CD1c-positive myeloid dendritic cell (primary cell): ENCODE data around the gene SLC37A4.
"Not testable (repeated sequence)": the region's sequence is repeated elsewhere in the genome, so short reads cannot be mapped to it uniquely, and the experiment has no call there.

Source experiments
- DNase-seq: peaks from one replicate; pipeline ENCODE4 v3.0.0-alpha.2; 2016; ENCODE audit errors: extremely low spot score

SLC37A4 gene

DNA sequence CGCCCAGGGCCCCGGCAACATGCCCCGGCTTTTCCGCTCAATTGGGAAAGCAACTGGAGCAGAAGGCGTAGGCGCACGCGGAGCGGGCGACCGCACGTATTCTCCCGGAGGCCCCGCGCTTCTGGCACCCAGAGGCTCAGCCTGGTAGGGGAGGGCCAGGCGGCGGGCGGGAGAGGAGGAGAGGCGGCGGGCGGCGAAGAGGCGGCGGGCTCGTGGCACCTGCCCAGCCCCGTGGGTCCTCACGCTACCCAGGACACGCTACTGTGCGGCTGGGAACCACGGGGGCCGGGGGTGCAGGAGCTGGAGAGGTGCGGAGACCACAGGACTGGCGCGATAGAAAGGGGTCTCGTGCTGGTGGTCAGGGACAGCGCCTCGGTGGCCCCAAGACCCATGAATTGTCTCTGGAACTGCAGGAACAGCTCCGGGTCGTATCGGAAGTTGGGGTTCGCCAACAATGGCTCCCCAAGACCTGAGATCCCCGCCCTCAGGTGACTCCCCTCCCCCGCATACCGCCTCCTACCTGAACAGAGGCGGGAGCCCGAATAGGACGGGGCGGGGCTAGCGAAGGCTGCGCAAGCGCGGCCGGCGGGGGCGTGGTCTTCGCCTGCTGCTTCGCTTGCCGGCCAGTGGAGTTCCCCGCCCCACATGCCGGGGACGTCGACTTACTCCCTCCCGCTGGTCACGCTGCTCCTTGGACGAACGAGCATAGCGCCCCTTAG lies at the start of gene SLC37A4:
Gene SLC37A4, minus strand, starts transcription at position 549 of the 719 bp plus-strand sequence.
- DNase-seq, result peak; percentile 98

DNA sequence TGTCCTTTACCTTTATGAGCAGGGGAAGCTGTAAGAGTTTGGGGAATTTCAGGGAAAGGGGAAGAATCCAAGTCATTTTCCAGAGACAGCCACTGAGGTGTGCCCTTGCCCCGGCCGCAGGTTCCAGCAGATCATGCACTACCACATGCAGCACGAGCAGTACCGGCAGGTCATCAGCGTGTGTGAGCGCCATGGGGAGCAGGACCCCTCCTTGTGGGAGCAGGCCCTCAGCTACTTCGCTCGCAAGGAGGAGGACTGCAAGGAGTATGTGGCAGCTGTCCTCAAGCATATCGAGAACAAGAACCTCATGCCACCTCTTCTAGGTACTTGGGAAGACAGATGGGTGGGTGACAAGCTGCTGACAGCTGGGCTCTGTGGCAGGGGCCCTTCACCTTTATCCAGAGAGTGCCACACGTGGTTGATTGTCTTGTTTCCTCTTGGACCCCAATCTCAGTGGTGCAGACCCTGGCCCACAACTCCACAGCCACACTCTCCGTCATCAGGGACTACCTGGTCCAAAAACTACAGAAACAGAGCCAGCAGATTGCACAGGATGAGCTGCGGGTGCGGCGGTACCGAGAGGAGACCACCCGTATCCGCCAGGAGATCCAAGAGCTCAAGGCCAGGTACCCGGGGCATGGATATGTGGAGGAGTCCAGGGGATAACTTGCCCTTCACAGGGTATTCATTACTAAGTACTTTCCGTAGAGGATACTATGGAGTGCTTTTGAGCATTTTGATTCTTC lies 48.2 kb upstream of the SLC37A4 start:
- DNase-seq, result no peak

DNA sequence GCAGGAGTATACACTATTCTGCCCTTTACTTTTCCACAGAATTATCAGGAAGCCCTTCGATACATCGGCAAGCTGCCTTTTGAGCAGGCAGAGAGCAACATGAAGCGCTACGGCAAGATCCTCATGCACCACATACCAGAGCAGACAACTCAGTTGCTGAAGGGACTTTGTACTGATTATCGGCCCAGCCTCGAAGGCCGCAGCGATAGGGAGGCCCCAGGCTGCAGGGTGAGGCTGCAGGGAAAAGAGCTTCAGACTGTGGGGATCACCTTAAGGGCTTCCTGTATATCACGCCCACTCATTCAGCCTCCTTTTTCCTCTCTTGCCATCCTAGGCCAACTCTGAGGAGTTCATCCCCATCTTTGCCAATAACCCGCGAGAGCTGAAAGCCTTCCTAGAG lies 47.2 kb upstream of the SLC37A4 start:
- no peak for DNase-seq

DNA sequence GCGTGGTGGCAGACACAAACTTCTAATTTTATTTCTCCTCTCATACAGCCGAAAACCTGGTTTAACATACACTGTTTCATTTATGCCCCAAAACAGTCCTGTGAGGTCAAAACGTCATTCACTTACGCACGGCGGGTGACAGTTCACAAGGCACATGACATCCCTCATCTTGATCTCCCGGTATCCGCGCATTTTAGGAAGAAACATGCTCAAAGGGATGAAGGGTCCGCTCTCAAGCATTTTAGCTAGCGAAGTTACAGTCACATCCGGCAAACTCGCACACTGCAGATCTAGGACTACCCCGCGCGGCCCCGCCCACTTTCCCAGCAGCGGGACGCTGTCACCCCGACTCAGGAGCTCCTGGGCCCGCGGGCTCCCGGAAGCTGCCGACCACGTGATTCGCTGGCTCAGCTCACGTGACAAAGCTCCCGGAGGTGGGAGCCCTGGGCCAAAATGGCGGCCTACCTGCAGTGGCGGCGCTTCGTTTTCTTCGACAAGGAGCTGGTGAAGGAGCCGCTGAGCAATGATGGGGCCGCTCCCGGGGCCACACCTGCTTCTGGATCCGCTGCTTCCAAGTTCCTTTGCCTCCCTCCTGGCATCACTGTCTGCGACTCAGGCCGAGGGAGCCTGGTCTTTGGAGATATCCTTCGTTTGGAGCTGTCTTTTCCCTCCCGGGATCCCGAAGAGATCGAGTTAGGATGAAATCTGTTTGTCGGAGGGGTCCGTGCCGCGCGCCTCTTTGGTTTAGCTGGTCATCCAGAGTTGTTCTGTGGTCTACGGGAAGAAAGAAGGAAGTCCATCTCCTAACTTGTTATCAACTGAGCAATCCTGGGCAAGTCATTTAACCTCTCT lies 36.9 kb upstream of the SLC37A4 start, which contains the start of gene VPS11:
Gene VPS11, plus strand, starts transcription at position 448 of the 852 bp plus-strand sequence. Its CDS starts 6 bp downstream, at position 454.
- peak; percentile 98 for DNase-seq

DNA sequence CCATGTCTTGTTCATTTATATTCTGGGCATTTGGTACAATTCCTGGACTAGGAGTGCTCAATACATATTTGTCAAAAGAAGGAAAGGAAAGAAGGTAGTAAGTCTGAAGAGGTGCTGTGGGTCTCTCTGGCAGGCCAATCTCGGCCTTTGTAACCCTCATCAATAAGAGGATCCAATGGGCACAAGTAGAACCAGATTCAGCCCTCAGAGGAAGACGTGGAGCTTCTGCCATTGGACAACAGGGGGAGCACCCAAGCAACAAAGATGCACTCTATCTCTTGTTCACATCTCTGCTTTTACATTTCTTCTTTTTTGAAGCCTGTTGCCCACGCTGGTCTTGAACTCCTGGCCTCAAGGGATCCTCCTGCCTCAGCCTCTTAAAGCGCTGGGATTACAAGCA lies 34.7 kb upstream of the SLC37A4 start:
- peak; percentile 48 for DNase-seq

DNA sequence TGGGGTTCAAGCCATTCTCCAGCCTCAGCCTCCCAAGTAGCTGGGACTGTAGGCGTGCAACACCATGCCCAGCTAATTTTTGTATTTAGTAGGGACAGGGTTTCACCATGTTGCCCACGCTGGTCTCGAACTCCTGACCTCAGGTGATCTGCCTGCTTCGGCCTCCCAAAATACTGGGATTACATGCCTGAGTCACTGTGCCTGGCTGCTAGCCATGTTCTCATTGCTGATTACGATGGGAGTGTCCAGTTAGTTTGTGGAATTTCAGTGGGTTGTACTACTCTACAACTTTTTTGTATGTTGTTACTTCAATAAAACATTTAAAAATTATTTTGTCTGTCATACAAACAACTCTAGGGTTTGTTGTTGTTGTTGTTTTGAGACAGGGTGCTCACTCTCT lies 32.1 kb upstream of the SLC37A4 start:
- DNase-seq, result no peak

DNA sequence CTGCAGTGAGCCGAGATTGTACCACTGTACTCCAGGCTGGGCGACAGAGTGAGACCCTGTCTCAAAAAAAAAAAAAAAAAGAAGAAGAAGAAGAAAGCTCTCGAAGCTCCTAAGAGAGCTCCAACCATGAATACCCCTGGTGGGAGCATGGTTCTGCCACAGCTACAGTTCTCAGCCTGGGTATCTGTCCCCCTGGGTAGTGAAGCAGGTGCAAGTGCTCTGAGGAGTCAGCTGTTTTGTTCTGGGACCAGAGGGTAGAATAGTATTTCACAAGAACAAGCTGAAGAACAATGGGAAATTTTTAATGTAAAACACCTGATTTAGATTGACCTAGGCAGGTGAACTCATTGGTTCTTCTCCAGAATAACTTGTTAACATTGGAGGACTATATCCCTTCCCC lies 30.6 kb upstream of the SLC37A4 start:
- DNase-seq, result no peak

DNA sequence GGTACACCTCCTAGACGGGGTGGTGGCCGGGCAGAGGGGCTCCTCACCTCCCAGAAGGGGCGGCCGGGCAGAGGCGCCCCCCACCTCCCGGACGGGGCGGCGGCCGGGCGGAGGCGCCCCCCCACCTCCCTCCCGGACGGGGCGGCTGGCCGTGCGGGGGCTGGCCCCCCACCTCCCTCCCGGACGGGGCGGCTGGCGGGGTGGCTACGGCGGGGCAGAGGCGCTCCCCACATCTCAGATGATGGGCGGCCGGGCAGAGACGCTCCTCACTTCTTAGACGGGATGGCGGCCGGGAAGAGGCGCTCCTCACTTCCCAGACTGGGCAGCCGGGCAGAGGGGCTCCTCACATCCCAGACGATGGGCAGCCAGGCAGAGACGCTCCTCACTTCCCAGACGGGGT lies 28.5 kb upstream of the SLC37A4 start:
- DNase-seq, result not testable (repeated sequence)

DNA sequence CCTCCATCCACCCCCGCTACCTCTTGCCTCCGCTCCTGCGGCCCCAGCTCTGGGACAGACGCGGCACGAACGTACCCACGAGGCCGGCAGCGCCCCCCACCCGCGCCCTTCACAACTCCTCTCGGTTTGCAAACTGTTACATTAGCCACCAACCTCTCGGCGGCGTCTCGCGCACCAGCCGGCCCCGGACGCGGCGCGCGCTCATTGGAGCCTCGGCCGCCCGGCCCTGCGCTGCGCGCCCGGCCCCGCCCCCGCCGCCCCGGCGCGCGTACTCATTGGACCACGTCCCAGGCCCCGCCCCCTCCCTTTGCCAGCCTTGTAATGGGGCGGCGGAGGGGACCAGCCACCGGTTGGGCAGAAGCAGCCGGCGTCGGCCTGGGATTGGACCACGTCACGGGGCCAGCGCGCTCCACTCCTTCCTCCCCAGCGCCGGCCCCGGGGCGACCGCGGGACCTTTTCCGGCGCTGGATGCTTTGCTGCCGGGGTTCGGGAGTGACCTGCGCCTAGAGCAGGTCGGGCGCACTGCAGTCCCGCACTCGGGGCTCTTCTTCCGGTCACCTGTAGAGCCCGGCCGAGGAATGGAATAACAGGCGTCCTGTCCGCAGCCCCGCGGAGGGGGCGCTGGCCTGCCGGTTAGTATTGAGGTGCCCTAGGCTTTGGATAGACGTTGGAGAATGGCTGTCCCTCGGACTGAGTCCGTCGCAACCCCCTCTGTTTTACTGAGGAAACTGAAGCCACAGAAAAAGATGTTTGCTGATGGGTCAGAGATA lies 26.5 kb upstream of the SLC37A4 start, which contains the start of gene HYOU1:
Gene HYOU1, minus strand, starts transcription at position 206 of the 770 bp plus-strand sequence. CDS start 1,045 bp downstream, outside the sequence.
- peak; percentile 99 for DNase-seq

DNA sequence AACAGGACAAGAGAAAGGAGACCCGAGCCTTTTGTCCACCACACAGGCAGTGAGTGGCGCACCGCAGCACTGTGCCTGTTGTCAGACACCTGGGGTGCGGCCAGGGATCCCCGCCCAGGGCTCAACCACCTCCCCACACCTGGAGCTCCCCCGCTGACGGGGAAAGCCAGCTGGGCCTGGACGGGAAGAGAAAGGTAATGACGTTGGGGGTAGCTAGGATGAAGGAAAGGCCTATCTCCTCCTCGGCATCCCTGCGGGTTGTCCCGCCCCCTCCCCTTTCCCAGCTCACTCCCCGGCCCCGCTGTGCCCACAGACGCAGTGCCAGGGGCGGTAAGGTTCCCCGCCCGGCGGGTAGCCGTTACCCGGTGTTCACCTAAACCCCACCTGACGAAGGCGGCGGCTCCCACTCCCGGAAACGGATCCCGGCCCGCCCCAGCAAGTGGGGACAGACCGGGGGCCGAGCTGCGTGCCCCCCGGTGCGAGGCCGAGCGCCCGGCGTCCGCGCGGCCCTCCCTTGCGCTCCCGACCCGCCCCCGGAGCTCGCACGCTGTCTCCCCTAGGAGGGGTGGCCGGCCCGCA lies 25.8 kb upstream of the SLC37A4 start:
- DNase-seq, result no peak

DNA sequence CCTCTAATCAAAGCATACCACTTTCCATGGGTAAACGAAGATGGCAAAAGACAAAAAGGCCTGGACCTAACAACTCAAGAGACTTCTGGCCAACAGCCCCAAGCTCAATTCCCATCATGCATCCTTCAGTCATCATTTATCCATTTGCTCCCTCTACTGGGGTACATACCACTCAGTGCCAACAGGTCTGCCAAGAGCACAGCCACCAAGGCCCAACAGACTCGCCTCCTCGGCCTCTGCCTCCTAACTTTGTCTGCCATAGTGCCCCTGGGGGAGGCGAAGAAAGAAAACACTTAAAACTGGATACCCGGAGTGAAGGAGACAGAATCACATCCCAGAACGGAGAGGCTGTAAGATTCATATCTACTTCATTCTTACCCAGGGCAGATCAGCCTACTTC lies 25.2 kb upstream of the SLC37A4 start:
- peak; percentile 18 for DNase-seq

DNA sequence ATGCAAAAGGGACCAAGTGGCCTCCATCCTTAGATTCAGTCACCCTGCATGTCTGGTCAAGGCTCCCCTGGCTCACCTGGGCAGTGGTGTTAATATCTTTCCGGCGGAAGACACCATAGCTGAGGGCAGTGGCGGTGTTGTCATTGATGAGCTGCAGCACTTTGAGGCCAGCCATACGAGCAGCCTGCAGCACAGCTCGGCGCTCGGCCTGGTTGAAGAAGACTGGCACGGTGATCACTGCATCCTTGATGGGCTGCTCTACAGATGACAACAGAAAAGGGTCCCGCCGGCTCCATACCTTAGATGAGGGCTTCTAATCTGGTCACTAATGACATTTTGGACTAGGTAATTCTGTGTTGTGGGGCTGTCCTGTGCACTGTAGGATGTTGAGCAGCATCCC lies 23.7 kb upstream of the SLC37A4 start:
- no peak for DNase-seq

DNA sequence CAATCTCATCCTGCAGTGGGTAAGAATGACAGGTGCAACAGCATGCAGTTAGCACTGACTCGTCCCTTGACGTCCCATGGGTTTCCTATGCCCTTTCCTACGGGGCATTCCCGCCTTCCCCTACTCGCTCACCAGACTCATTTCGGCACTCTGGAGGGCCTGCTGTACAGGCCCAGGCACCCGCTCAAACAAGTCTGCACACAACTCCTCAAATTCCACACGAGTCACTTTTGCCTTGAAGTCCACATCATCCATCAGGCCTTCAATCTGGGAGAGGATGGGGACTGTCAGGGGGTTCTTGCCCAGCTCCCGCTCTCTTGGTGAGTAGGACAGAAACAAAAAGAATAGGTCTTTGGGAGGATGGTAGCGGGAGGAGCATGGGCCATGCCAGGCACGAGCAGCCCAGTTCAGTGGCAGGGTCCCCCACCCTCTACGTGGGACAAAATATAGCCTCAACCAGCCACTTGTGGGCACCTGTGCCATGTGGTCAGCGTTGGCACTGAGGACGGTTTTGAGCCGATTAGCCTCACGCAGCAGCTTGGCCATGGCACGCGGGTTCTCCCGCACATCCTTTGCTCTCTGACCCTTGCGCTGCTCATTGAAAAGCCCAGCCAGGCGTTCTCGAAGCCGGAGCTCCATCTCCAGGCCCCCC lies 21.6 kb upstream of the SLC37A4 start:
- DNase-seq, result no peak

DNA sequence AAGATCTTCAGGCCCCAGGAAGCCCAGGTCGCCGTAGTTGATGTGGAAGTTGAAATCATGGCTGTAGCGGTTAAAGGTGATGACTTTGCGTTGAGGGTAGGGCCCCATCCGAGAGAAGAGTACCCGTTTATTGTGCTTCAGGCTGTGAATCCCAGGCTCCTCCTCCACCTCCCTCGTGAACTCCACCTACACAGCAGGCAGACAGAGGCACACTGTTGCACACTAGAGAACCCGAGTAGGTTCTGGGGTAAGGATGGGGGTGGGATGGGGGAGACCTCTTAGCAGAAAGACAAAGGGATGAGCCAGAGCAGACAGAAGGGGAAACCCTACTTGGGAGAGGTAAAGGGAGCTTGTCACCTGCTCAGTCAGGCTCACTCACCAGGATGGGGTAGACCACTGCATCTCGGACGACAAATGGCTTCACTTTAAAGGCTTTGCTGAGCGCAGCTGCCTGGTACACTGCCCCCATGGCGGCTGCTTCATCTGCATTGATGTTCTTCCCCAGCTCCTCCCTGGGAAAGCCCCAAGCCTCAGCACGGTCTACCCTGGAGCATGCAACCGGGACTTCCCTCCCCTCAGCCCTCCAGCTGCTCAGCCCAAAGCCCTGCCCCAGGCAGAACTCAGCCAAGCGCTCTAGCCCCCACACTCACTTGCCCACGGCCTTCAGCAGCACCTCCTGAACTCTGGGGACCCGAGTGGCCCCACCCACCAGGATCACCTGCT lies 20.9 kb upstream of the SLC37A4 start:
- no peak for DNase-seq

DNA sequence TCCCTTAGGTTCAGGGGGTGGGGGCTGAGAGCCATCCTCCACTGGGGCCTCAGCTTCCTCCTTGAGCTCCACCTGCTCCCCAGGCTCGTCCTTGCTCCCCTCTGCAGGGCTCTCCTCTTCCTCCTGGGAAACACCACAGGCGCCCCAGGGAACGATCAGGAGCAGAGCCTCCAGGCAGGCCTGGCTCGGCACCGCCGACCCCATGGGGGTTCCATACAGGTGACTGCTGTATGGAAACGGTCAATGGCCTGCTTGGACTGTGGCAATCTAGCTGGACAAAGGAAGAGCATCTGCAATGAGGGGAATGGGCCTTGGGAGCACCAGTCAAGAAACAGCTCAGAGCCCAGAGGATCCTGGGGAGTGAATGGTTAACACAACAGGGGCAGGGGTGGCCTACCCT lies 18.4 kb upstream of the SLC37A4 start:
- no peak for DNase-seq

DNA sequence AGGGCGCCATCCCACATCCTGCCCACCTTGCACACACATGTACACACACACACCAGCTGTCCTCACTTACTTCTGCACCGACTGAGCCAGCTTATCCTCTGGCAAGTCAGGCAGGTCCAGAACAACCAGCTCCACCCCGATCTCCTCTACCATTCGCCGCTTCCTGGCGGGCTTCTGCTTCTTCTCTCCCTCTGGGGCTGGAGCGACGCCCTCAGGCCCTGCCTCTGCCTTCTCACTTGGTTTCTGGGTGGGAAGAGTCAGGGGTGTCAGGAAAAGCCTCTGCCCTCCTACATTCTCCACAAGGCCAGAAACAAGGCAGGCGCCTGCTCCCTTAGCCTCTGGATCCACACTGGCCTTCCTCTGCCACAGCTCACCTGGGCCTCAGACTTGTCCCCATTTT lies 18.0 kb upstream of the SLC37A4 start:
- DNase-seq, result no peak

DNA sequence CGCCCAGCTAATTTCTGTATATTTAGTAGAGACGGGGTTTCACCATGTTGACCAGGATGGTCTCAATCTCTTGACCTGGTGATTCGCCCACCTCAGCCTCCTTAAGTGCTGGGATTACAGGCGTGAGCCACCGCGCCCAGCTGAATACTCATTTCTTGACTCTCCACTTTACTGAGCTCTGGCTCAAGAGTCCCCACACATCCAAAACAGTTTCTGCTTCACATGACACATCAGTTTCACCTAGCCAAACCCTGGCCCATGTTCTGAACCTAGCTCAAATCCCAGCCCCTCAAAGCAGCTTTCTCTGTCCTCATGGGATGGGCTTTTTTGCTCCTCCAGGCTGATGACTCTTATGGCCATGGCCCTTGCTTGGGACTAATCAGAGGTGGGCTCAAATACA lies 16.5 kb upstream of the SLC37A4 start:
- DNase-seq, result no peak

DNA sequence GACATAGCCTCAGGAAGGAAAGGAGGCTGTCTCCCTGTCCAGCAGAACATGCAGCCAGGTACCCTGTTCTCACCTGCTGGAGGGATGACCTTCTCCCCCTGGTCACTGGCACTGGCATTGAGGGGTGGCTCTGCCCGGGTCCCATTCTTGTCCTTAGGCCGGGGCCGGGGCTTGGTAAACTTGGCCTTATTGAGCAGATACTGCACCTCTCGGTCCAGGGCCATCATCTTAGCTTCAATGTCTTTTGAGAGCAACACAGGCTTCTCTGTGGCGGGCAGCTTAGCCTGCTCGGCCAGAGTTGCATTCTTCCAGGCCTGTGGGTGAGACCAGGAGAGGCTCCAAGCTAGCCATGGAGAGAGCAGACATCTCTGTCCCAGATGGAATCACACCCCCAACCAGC lies 15.8 kb upstream of the SLC37A4 start:
- DNase-seq, result no peak

DNA sequence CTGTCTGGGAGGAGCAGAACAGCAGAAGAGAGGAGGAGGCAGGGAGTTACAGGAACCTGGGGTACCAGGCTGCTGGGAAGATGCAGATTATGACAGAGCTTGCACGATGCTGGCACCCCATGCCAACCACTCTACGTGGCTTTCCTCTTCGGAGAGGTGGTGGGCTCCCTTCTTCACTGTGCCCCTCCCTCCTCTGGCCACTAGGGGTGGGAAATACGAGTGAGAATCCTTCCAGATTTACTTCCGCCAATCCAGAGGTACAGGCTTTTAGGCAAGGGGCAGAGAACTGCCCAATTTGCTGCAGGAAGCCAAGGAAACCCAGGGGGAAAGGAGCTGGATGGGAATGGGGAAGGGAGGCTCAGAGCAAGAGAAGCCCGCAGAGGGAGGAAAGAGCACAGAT lies 14.0 kb upstream of the SLC37A4 start:
- DNase-seq, result no peak

DNA sequence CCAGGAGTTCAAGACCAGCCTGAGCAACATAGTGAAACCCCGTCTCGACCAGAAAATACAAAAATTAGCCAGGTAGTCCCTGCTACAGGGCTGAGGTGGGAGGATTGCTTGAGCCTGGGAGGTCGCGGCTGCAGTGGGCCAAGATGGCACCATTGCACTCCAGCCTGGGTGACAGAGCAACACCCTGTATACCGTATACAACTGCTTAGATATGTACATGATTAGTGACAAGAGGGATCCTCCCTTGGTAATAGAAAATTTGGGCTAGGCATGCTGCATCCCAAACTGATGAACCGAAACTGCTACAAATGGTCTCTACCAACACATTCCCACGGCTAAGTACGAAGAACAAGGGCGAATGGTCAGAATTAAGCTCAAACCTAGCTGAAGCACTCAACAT lies 12.2 kb upstream of the SLC37A4 start:
- DNase-seq, result no peak
